HepG2 (cell line): ENCODE measurements around the gene OGFOD3. TPM values are rescaled to one million over a fixed set of nuclear protein-coding genes. Genes with fewer than 3 reads are reported as not detected.
A peak's percentile ranks its signal among the peaks of the same experiment; 100 is the strongest.

Experiments used
- ATF1 ChIP-seq: IDR thresholded peaks from 2 replicates; pipeline ENCODE4 v1.6.1; 2016; ENCODE audit warnings: mild to moderate bottlenecking, control low read depth
- CBFB ChIP-seq: sonication (generic); formaldehyde crosslinking; IDR thresholded peaks from 2 replicates; pipeline ENCODE4 v1.4.0; 2020; ENCODE audit warnings: missing genetic modification reagents
- CHD2 ChIP-seq: IDR thresholded peaks from 2 replicates; pipeline ENCODE4 v1.6.1; 2011; ENCODE audit warnings: low read depth, low read length, improper control_type of control experiment
- DNMT3B ChIP-seq: conservative IDR thresholded peaks from 2 replicates; pipeline ENCODE4 v1.6.1; 2016; ENCODE audit warnings: missing biosample characterization, control low read depth
- DPF2 ChIP-seq: sonication (generic); formaldehyde crosslinking; IDR thresholded peaks from 2 replicates; pipeline ENCODE4 v1.4.0; 2020; ENCODE audit warnings: mild to moderate bottlenecking, low read depth, missing genetic modification reagents, borderline replicate concordance
- FOXK1 ChIP-seq: sonication (generic); formaldehyde crosslinking; IDR thresholded peaks from 2 replicates; pipeline ENCODE4 v1.4.0; 2020; ENCODE audit warnings: low read depth, missing genetic modification reagents, borderline replicate concordance
- MTA3 ChIP-seq: sonication (generic); formaldehyde crosslinking; IDR thresholded peaks from 2 replicates; pipeline ENCODE4 v1.4.0; 2020; ENCODE audit warnings: missing genetic modification reagents
- NCOA5 ChIP-seq: sonication (generic); formaldehyde crosslinking; IDR thresholded peaks from 2 replicates; pipeline ENCODE4 v1.4.0; 2020; ENCODE audit warnings: missing genetic modification reagents
- NFE2 ChIP-seq: sonication (generic); formaldehyde crosslinking; IDR thresholded peaks from 2 replicates; pipeline ENCODE4 v1.4.0; 2020; ENCODE audit warnings: missing genetic modification reagents
- NFYC ChIP-seq: IDR thresholded peaks from 2 replicates; pipeline ENCODE4 v1.6.1; 2016; ENCODE audit warnings: missing genetic modification reagents, missing compliant biosample characterization
- NKX3-1 ChIP-seq: sonication (generic); formaldehyde crosslinking; IDR thresholded peaks from 2 replicates; pipeline ENCODE4 v1.5.0; 2020; ENCODE audit warnings: missing genetic modification reagents
- PAWR ChIP-seq: sonication (generic); formaldehyde crosslinking; IDR thresholded peaks from 2 replicates; pipeline ENCODE4 v1.4.0; 2020; ENCODE audit warnings: missing genetic modification reagents, mild to moderate bottlenecking, borderline replicate concordance
- PHF21A ChIP-seq: sonication (generic); formaldehyde crosslinking; IDR thresholded peaks from 2 replicates; pipeline ENCODE4 v1.5.0; 2020; ENCODE audit warnings: mild to moderate bottlenecking, missing genetic modification reagents
- RAD51 ChIP-seq: fragments of 450-650 bp; IDR thresholded peaks from 2 replicates; pipeline ENCODE4 v1.6.1; 2016; ENCODE audit warnings: borderline replicate concordance
- RARA ChIP-seq: IDR thresholded peaks from 2 replicates; pipeline ENCODE4 v1.6.1; 2016; ENCODE audit warnings: missing genetic modification reagents, missing compliant biosample characterization
- REXO4 ChIP-seq: sonication (generic); formaldehyde crosslinking; IDR thresholded peaks from 2 replicates; pipeline ENCODE4 v1.8.0; 2022; ENCODE audit warnings: missing genetic modification reagents, mild to moderate bottlenecking, borderline replicate concordance
- SIX4 ChIP-seq: sonication (generic); formaldehyde crosslinking; IDR thresholded peaks from 2 replicates; pipeline ENCODE4 v1.4.0; 2020; ENCODE audit warnings: missing genetic modification reagents
- SOX13 ChIP-seq, 3 experiments: fragments of 450-650 bp in 1 of 3; sonication (generic) in 1 of 3; formaldehyde crosslinking in 1 of 3; IDR thresholded peaks in 2 of 3; conservative IDR thresholded peaks in 1 of 3; 2 replicates each; pipeline versions ENCODE4 v1.5.0 to v1.6.1; 2016 to 2020; ENCODE audit warnings: antibody characterized with exemption in 1 of 3, mild to moderate bottlenecking in 1 of 3, missing compliant biosample characterization in 1 of 3, missing genetic modification reagents in 1 of 3, moderate library complexity in 1 of 3
- TCF12 ChIP-seq, 2 experiments: fragments of 450-650 bp in 1 of 2; sonication (generic) in 1 of 2; formaldehyde crosslinking in 1 of 2; IDR thresholded peaks; 2 replicates each; pipeline versions ENCODE4 v1.6.1 to v1.8.0; 2017 to 2022; ENCODE audit warnings: antibody characterized with exemption in 1 of 2, mild to moderate bottlenecking in 1 of 2, missing genetic modification reagents in 1 of 2, moderate library complexity in 1 of 2
- TRIM24 ChIP-seq: sonication (generic); formaldehyde crosslinking; IDR thresholded peaks from 2 replicates; pipeline ENCODE4 v1.8.0; 2022; ENCODE audit warnings: mild to moderate bottlenecking, missing genetic modification reagents
- ZMYM2 ChIP-seq: sonication (generic); formaldehyde crosslinking; IDR thresholded peaks from 2 replicates; pipeline ENCODE4 v1.8.0; 2022; ENCODE audit warnings: mild to moderate bottlenecking, missing genetic modification reagents
- ZNF414 ChIP-seq: sonication (generic); formaldehyde crosslinking; IDR thresholded peaks from 2 replicates; pipeline ENCODE4 v1.5.0; 2020; ENCODE audit warnings: missing genetic modification reagents
- ZNF562 ChIP-seq: sonication (generic); formaldehyde crosslinking; IDR thresholded peaks from 2 replicates; pipeline ENCODE4 v1.8.0; 2022; ENCODE audit warnings: missing genetic modification reagents, borderline replicate concordance
- ZNF577 ChIP-seq: sonication (generic); formaldehyde crosslinking; IDR thresholded peaks from 2 replicates; pipeline ENCODE4 v1.4.0; 2020; ENCODE audit warnings: mild to moderate bottlenecking, low read depth, missing genetic modification reagents, borderline replicate concordance
- polyA plus RNA-seq, 8 experiments: library from polyadenylated mRNA; depleted of rRNA in 3 of 8; stranded (reverse) in 7 of 8; unstranded in 1 of 8; fragments of >200 nt; fragmentation: Illumina TruSeq in 4 of 8; extraction: Trizol in 4 of 8; gene quantifications; 2 replicates each; pipeline versions ENCODE4 v1.2.1 to v1.2.3, GENCODE V29; 2011 to 2016; ENCODE audit warnings: low read depth in 4 of 8, missing spikeins in 1 of 8, mixed read lengths in 1 of 8; ENCODE audit not compliant: insufficient read depth in 1 of 8
- total RNA-seq, 5 experiments: library from RNA; depleted of rRNA; stranded (reverse); fragments of >200 nt; fragmentation: Illumina TruSeq; extraction: Trizol; gene quantifications; 2 replicates each; pipeline ENCODE4 v1.2.3, GENCODE V29; 2016; ENCODE audit warnings: low read depth in 1 of 5
- TF ChIP-seq, protein P1 (sequence below): sonication (generic); formaldehyde crosslinking; IDR thresholded peaks from 2 replicates; pipeline ENCODE4 v1.5.0; 2020; ENCODE audit warnings: mild to moderate bottlenecking, missing genetic modification reagents
- TF ChIP-seq, protein P2 (sequence below): sonication (generic); formaldehyde crosslinking; IDR thresholded peaks from 2 replicates; pipeline ENCODE4 v1.4.0; 2020; ENCODE audit warnings: missing genetic modification reagents, borderline replicate concordance
- TF ChIP-seq, protein P3 (sequence below): sonication (generic); formaldehyde crosslinking; IDR thresholded peaks from 2 replicates; pipeline ENCODE4 v1.4.0; 2020; ENCODE audit warnings: missing genetic modification reagents

The OGFOD3 gene
- total and polyA plus RNA-seq, 2 of the 13 experiments (the other 11 are each of a cell fraction or from before 2014, with no cell fraction given), result 40.0 to 42.1 TPM

- TF ChIP-seq, protein P1, sequence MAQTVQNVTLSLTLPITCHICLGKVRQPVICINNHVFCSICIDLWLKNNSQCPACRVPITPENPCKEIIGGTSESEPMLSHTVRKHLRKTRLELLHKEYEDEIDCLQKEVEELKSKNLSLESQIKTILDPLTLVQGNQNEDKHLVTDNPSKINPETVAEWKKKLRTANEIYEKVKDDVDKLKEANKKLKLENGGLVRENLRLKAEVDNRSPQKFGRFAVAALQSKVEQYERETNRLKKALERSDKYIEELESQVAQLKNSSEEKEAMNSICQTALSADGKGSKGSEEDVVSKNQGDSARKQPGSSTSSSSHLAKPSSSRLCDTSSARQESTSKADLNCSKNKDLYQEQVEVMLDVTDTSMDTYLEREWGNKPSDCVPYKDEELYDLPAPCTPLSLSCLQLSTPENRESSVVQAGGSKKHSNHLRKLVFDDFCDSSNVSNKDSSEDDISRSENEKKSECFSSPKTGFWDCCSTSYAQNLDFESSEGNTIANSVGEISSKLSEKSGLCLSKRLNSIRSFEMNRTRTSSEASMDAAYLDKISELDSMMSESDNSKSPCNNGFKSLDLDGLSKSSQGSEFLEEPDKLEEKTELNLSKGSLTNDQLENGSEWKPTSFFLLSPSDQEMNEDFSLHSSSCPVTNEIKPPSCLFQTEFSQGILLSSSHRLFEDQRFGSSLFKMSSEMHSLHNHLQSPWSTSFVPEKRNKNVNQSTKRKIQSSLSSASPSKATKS (CRISPR knock-in tag), result no peak
- TF ChIP-seq NFYC, result no peak; the same call in 1 of the 2 replicates
- no peak for TF ChIP-seq NKX3-1 (CRISPR knock-in tag)
- peak; percentile 62 for TF ChIP-seq RARA (CRISPR knock-in tag)
- TF ChIP-seq RAD51, result no peak
- peak; percentile 44; the same call in 1 of the 2 replicates for TF ChIP-seq FOXK1 (CRISPR knock-in tag)
- TF ChIP-seq CHD2, result no peak
- no peak for TF ChIP-seq ATF1
- TF ChIP-seq, protein P2, sequence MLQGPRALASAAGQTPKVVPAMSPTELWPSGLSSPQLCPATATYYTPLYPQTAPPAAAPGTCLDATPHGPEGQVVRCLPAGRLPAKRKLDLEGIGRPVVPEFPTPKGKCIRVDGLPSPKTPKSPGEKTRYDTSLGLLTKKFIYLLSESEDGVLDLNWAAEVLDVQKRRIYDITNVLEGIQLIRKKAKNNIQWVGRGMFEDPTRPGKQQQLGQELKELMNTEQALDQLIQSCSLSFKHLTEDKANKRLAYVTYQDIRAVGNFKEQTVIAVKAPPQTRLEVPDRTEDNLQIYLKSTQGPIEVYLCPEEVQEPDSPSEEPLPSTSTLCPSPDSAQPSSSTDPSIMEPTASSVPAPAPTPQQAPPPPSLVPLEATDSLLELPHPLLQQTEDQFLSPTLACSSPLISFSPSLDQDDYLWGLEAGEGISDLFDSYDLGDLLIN (CRISPR knock-in tag), result no peak
- no peak for TF ChIP-seq ZMYM2 (CRISPR knock-in tag)
- TF ChIP-seq MTA3 (CRISPR knock-in tag), result no peak
- TF ChIP-seq, protein P3, sequence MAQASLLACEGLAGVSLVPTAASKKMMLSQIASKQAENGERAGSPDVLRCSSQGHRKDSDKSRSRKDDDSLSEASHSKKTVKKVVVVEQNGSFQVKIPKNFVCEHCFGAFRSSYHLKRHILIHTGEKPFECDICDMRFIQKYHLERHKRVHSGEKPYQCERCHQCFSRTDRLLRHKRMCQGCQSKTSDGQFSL, result no peak
- no peak for TF ChIP-seq PAWR
- TF ChIP-seq PHF21A (CRISPR knock-in tag), result peak; percentile 70; the same call in 1 of the 2 replicates
- TF ChIP-seq ZNF577 (CRISPR knock-in tag), result no peak
- peak; percentile 97 for TF ChIP-seq SIX4 (CRISPR knock-in tag)
- no peak for TF ChIP-seq TCF12 (IDR thresholded peaks at IDR 0.05)
- peak; percentile 45; the same call in 1 of the 2 replicates for TF ChIP-seq TCF12 (CRISPR knock-in tag; IDR thresholded peaks at IDR 0.05)
- no peak for TF ChIP-seq NCOA5 (CRISPR knock-in tag)
- no peak for TF ChIP-seq DNMT3B (CRISPR knock-in tag)
- TF ChIP-seq ZNF414 (CRISPR knock-in tag), result no peak
- no peak for TF ChIP-seq REXO4 (CRISPR knock-in tag)
- no peak for TF ChIP-seq SOX13 (IDR thresholded peaks at IDR 0.05)
- peak in 1 of 2 experiments; percentile 59; a peak in 2 of 4 replicates for TF ChIP-seq SOX13 (CRISPR knock-in tag; conservative IDR thresholded peaks at IDR 0.05 in 1 of 2, IDR thresholded peaks at IDR 0.05 in 1 of 2)
- TF ChIP-seq NFE2 (CRISPR knock-in tag), result peak; percentile 69; the same call in 1 of the 2 replicates
- no peak for TF ChIP-seq TRIM24 (CRISPR knock-in tag)
- TF ChIP-seq DPF2 (CRISPR knock-in tag), result no peak
- no peak for TF ChIP-seq ZNF562 (CRISPR knock-in tag)
- peak; percentile 95 for TF ChIP-seq CBFB
Observed at GRCh38 chr17:82461827-82462524, 43.6 kb upstream of the OGFOD3 start (continued).
